ENCODE measurements around the gene RNF186. TPM values are rescaled to one million over a fixed set of nuclear protein-coding genes. Genes with fewer than 3 reads are reported as not detected.

The RNF186 gene
- total RNA-seq, 1 donor from 2014 or later: not detected

DNA sequence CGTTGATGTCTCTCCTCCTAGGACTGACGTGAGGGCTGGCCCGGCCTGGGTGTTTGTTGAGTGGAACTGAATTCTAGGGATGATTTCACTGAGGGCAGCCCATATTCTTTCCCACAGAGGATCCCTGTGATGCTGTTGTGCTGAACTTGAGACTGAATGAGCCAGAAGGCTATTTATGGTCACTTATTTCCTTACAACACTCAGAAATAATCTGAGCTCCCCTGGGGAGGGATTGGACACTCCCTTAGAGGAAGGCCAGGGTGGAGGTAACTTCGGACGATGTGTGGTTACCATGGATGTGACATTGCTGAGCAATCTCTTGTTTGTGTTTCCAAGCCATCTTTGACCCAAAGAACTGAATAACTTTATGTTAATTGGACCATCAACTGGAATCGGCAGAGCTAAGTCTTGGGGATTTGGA lies 10.2 kb downstream of the RNF186 start:
- Histone ChIP-seq H3K27me3 (no peaks in the 10 kb centered on the region), H3K4me3 (no peak overlapping the region), H3K27ac (no peak overlapping the region), H3K4me1 (peaks cover 8% of the 10 kb centered on the region), H3K36me3 (no peaks in the 10 kb centered on the region), H3K9me3 (no peaks in the 10 kb centered on the region)
- DNase-seq (ENCODE audit: extremely low spot score in 2 of 2): no peak
- TF ChIP-seq, protein P1, sequence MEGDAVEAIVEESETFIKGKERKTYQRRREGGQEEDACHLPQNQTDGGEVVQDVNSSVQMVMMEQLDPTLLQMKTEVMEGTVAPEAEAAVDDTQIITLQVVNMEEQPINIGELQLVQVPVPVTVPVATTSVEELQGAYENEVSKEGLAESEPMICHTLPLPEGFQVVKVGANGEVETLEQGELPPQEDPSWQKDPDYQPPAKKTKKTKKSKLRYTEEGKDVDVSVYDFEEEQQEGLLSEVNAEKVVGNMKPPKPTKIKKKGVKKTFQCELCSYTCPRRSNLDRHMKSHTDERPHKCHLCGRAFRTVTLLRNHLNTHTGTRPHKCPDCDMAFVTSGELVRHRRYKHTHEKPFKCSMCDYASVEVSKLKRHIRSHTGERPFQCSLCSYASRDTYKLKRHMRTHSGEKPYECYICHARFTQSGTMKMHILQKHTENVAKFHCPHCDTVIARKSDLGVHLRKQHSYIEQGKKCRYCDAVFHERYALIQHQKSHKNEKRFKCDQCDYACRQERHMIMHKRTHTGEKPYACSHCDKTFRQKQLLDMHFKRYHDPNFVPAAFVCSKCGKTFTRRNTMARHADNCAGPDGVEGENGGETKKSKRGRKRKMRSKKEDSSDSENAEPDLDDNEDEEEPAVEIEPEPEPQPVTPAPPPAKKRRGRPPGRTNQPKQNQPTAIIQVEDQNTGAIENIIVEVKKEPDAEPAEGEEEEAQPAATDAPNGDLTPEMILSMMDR (IDR thresholded peaks at IDR 0.05): no peak
- TF ChIP-seq POLR2A (IDR thresholded peaks at IDR 0.05): no peak
- no peak for TF ChIP-seq POLR2AphosphoS5 (IDR thresholded peaks at IDR 0.05; ENCODE audit: insufficient read depth in 1 of 2, low read depth in 1 of 2)
- intact Hi-C loops (cut with DNase I): no loop called here

DNA sequence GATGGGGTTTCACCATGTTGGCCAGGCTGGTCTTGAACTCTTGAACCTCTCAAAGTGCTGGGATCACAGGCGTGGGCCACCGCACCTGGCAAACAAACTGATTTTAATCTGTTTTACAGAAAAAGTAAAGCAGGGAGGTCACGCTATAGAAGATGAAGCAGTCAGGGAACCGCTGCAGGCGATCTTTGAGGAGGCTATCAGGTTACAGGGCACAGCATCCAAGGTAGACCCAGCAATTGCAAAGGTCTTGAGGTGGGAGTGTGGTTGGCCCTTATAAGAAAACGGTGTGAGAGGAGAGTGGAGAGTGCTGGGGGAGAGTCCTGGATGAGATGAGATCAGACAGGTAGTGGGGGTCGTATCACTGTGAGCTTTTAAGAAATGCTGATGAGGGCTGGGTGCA lies 12.8 kb downstream of the RNF186 start:
- no peak for DNase-seq (ENCODE audit: extremely low spot score in 2 of 2)
- Histone ChIP-seq H3K36me3 (no peaks in the 10 kb centered on the region), H3K4me1 (peaks cover 14% of the 10 kb centered on the region), H3K27ac (no peak overlapping the region), H3K9me3 (no peaks in the 10 kb centered on the region), H3K4me3 (no peak overlapping the region), H3K27me3 (no peaks in the 10 kb centered on the region)
- TF ChIP-seq POLR2A (IDR thresholded peaks at IDR 0.05): no peak
- TF ChIP-seq, protein P1 (IDR thresholded peaks at IDR 0.05): no peak
- no peak for TF ChIP-seq POLR2AphosphoS5 (IDR thresholded peaks at IDR 0.05; ENCODE audit: insufficient read depth in 1 of 2, low read depth in 1 of 2)
- intact Hi-C loops (cut with DNase I): no loop called here

DNA sequence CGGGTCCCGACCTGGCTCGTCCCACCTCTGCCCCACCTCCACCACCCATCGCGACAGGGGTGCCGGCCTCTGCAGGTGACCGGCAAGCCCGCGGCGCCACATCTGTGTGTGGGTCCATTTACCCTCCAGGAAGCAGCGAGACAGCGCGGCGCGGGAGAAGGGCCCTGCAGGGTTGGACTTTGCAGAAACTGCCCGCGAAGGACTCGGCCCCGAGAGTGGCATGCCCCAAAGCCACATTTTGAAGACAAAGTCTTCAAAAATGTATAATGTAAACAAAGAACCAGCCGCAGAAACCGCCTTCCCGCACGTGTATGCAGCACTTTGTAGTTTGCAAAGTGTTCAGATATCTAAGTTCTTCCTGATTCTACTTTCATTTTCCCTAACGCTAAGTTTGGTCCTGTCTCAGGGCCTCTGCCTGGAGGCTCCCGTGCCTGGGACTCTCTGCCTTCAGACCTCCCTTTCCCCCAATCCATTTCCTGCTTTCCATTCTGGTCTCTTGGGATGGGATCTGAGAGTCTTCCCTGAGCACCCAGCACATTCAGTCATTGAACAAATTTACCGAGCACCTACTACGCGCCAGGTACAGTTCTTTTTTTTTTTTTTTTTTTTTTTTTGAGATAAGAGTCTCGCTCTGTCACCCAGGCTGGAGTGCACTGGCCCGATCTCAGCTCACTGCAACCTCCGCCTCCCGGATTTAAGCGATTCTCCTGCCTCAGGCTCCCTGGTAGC lies 14.8 kb downstream of the RNF186 start:
- Histone ChIP-seq H3K27ac (peak overlapping the region; percentile 78), H3K4me3 (peak overlapping the region; percentile 81), H3K27me3 (no peaks in the 10 kb centered on the region), H3K36me3 (no peaks in the 10 kb centered on the region), H3K4me1 (peaks cover 14% of the 10 kb centered on the region), H3K9me3 (no peaks in the 10 kb centered on the region)
- DNase-seq (ENCODE audit: extremely low spot score in 2 of 2): no peak
- no peak for TF ChIP-seq POLR2A (IDR thresholded peaks at IDR 0.05)
- peak in 1 of 2 donors; percentile 24 for TF ChIP-seq POLR2AphosphoS5 (IDR thresholded peaks at IDR 0.05; ENCODE audit: insufficient read depth in 1 of 2, low read depth in 1 of 2)
- TF ChIP-seq, protein P1 (IDR thresholded peaks at IDR 0.05): no peak
- intact Hi-C loops (cut with DNase I): no loop called here

DNA sequence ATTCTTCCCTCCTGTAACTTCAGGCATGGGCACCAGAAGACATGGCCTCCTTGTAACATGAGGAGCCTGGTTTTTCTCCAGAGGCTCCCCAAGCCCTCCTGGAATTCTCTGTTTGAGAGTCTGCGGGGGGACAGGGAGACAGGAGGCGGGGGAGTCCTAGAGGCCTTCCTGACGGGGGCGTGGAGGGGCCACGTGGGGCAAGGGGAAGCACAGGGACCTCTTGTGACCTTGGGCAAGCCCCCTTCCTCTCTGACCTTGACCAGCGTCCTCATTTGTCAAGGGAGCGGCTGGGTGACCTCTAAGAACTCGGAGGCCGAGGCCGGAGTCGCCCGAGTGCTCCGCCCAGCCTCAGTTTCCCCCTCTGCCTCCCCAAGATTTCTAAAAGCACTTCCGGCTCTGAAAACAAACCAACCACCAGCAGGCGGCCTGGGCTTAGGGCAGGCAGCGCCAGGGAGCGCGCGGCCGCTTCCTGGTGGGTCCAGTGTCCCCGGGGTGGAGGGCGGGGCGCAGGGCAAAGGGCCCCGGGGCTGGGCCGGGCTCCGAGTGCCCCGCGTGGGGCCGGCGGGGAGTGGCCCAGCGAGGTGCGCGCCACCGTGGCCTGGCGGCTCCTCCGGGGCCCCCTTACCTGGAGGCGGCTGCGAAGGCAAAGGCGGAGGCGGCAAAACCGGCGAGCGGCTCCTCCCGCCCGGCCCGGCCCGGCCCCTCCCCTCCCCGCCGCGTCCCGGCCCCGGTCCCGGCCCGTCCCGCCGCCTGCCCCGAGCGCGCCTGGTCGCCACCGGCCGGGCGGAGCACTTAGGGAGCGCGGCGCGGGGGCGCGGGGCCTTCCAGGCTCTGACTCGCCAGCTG lies 15.6 kb downstream of the RNF186 start, which contains the start of gene TMCO4:
Gene TMCO4 (minus strand): TSS at position 687 of the 846 bp plus-strand sequence. CDS start 19,158 bp downstream, outside the sequence.
- no peaks in the 10 kb centered on the region for H3K9me3 ChIP-seq
- H3K27me3 ChIP-seq: no peaks in the 10 kb centered on the region
- peaks cover 14% of the 10 kb centered on the region for H3K4me1 ChIP-seq
- H3K36me3 ChIP-seq: no peaks in the 10 kb centered on the region
- H3K27ac ChIP-seq: peak within 1 kb of the TSS; percentile 78
- TF ChIP-seq POLR2AphosphoS5 (IDR thresholded peaks at IDR 0.05; ENCODE audit: insufficient read depth in 1 of 2, low read depth in 1 of 2): no peak
- no peak for TF ChIP-seq POLR2A (IDR thresholded peaks at IDR 0.05)
- TF ChIP-seq, protein P1 (IDR thresholded peaks at IDR 0.05): peak in 2 of 3 experiments; percentile 23 to 24
- intact Hi-C loops (cut with DNase I): no loop called here
- H3K4me3 ChIP-seq: peak within 1 kb of the TSS; percentile 81
- DNase-seq (ENCODE audit: extremely low spot score in 2 of 2): no peak

Data from vagina (tissue), 2 donors.